ENCODE measurements around the gene E2F7.

The E2F7 gene

GRCh38 chr12:77070382-77070781 lies 5.0 kb upstream of the E2F7 start:
- no peak for DNase-seq (ENCODE audit: low read depth in 2 of 2, low spot score in 1 of 2)

DNA sequence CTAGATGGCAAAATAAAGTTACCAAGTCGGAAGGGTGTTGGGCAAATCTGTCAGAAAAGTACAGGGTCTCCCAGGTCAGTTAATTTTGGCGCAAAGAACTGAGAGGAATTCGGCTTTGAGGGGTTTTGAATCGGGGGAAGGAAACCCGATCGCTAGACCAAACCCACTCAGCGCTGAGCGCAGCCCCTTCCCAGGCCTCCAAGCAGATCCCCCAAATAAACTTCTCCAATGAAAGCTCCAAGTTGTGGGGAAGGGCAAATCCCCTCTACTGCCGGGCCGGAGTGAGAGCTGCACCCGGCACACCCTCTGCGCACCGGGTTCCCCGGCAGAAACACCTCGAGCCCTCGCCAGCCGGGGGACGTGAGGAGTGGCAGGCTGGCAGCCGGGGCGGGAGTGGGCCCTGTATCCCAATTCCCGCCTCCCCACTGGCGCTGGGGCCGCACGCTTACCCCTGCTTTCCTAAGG lies 441 bp downstream of the E2F7 start:
- DNase-seq (ENCODE audit: low read depth in 2 of 2, low spot score in 1 of 2): no peak

- DNase-seq (ENCODE audit: low read depth in 2 of 2, low spot score in 1 of 2): no peak
These were observed 2.4 kb downstream of the E2F7 start for GRCh38 chr12:77062846-77063461.

GRCh38 chr12:77062396-77062795 lies 3.0 kb downstream of the E2F7 start:
- no peak for DNase-seq (ENCODE audit: low read depth in 2 of 2, low spot score in 1 of 2)

- DNase-seq (ENCODE audit: low read depth in 2 of 2, low spot score in 1 of 2): no peak
These were observed 4.5 kb downstream of the E2F7 start for GRCh38 chr12:77060883-77061240.

DNA sequence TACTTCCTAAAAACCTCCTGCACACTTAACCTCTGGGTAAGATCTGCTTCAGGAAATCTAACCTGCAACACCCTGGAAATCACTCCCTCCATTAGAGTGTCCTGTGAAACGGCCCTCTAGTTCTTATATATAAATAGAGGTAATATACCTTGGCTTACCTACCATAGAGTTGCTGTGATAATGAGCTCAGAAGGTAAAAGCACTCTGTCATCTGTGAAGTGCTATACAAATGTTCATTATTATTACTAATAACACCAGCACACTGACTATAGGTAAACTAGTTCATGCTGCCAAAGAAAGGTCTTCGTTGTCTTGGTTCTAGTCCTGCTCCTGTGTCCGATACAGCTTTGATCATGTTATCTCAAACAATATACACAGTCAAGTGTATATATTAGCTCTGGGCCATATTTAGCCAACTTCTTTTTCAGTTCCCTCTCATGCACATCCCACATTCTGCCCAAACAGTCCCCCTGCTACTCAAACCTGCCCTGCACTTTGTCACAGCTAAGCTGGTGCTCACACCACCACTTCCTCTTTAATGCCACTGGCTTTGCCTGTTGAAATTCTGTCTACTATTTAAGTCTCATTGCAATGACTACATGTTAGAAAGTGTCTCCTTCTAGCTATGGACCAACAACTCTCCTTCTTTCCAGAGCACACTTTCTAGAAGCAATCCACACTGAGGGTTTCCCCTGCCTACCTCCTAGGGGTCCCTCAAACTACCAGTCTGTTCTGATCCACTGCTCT lies 5.1 kb downstream of the E2F7 start:
- DNase-seq (ENCODE audit: low read depth in 2 of 2, low spot score in 1 of 2): no peak

DNA sequence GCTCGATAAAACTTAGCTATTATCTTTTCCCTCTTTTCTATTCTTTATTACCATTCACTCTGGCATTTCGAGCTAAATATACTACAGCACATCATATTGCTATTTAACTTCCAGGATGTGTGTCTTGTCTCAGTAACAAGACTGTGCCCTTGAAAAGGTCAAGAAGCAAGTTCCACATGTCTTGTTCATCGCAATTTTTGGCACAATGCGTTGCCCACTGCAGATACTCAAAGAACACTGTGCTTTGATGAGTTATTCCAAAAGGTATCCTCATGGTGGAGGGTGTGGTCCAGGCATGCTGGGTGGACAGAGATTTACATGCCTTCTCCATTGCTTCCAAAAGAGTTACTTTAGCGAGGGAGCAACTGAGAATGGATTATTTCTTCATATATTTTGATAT lies 6.6 kb downstream of the E2F7 start:
- no peak for DNase-seq (ENCODE audit: low read depth in 2 of 2, low spot score in 1 of 2)

DNA sequence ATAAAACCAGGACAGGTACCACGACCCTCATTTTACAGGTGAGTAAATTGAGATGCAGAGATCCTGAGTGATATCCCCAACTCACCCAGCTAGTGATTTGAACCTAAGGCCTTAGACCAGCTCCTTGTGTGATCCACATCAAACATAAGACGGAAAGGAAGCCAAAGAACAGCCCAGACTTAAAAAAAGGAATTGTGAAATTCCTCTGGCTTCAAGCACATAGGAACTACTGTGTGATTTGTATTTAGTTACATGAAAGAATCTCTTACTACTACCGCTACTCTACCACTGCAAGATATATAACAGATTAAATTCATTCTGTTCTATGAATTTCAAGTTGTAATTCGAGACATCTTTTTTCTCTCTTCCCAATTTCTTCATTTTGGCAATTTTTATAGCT lies 10.5 kb downstream of the E2F7 start:
- no peak for DNase-seq (ENCODE audit: low read depth in 2 of 2, low spot score in 1 of 2)

DNA sequence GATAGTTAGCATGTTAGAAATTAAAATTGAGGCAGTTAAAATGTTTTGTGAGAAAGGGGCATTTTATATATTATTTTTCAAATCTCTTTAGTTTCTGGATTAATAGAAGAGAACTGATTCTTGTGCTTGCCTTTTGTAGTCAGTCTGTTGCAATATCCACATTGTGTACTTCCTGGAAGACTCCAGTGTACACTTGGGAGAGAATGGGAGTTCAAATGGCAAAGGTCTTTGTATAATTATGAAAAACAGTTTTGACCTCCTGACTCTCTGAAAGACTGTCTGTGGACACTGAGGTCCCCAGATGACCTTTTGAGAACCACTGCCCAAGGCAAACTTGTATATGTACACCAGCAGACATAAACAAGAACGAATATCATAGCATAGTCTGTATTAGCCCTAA lies 12.1 kb downstream of the E2F7 start:
- DNase-seq (ENCODE audit: low read depth in 2 of 2, low spot score in 1 of 2): no peak

- no peak for DNase-seq (ENCODE audit: low read depth in 2 of 2, low spot score in 1 of 2)
These were observed 15.5 kb downstream of the E2F7 start for GRCh38 chr12:77049767-77050353.

DNA sequence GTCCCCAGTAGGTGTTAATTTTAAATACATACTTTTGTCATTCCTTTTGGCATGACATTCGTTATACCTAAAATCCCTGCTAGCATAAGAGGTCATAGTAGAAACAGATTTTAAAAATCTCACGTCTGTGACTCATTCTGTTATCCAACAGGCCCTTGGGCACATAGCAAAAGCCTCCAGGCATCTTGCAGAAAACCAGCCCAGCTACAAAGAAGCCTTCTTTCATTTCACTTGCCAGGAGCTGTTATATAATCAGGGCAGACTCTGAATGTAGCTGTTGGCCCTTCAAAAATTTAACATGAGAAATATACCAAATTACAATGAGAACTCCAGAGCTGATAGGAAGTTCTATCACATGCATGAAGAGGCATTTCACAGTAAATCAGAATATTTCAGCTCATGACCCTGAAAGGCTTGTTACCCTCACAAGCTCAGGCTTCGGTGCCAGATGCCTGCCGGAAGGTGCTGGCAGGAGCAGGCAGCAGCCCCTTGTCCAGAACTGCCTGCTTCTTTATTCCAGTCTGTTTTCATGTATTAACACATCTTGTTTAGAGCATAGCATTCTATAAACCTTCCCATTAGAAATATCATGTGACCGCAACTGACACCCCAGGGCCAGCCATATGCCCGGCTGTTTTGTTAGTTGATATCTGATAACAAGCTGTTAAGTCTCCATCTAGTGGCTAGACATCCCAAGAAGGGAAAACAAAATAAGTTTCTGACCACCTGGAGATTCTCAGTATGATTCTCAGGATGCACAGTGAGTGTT lies 17.8 kb downstream of the E2F7 start:
- no peak for DNase-seq (ENCODE audit: low read depth in 2 of 2, low spot score in 1 of 2)

GRCh38 chr12:77046468-77046867 lies 18.9 kb downstream of the E2F7 start:
- DNase-seq (ENCODE audit: low read depth in 2 of 2, low spot score in 1 of 2): no peak

- DNase-seq (ENCODE audit: low read depth in 2 of 2, low spot score in 1 of 2): no peak
These were observed 20.2 kb downstream of the E2F7 start for GRCh38 chr12:77045183-77045582.

- DNase-seq (ENCODE audit: low read depth in 2 of 2, low spot score in 1 of 2): no peak
These were observed 20.6 kb downstream of the E2F7 start for GRCh38 chr12:77044721-77045120.

DNA sequence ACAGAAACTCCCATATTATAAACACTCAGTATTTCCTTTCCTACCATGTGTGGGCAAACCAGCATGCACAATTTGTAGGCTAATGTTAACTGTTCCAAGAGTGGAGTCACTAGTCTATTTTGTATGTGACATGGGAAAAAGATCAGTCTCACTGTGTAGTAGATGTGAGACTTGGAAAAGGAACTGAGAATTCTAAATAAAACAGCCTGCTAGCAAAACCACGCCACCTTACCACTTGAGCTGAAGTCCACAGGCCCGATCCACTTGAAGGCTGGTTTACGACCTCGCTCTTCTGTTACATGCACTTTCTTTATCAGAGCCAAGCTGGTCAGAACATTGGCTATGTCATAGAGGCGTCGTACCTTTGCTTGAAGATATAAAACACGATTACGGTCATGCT lies 22.5 kb downstream of the E2F7 start:
- DNase-seq (ENCODE audit: low read depth in 2 of 2, low spot score in 1 of 2): no peak

GRCh38 chr12:77040231-77040630 lies 25.1 kb downstream of the E2F7 start:
- no peak for DNase-seq (ENCODE audit: low read depth in 2 of 2, low spot score in 1 of 2)

GRCh38 chr12:77035226-77035625 lies 30.1 kb downstream of the E2F7 start:
- DNase-seq (ENCODE audit: low read depth in 2 of 2, low spot score in 1 of 2): no peak

- DNase-seq (ENCODE audit: low read depth in 2 of 2, low spot score in 1 of 2): no peak
These were observed 31.5 kb downstream of the E2F7 start for GRCh38 chr12:77033658-77034536.

GRCh38 chr12:77032406-77032805 lies 33.0 kb downstream of the E2F7 start:
- no peak for DNase-seq (ENCODE audit: low read depth in 2 of 2, low spot score in 1 of 2)

DNA sequence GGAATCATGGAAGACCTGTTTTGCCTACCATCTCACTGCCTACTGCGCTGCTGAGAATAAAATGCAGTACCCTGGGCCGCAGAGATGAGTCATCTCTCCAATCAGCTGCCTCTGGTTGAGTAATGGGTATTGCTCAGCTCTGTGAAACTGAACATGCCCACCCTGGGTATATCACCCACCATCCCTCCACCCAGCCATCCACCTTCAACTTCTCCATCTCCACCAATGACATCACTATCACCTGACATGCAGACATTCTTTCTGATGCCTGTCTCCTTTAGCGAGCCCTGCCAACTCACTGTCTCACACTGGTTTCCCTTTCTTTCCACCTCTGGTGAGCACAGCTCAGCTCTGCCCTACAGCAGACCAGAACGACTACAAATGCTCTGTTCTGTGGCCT lies 33.6 kb downstream of the E2F7 start:
- no peak for DNase-seq (ENCODE audit: low read depth in 2 of 2, low spot score in 1 of 2)

GRCh38 chr12:77025782-77026314 lies 39.5 kb downstream of the E2F7 start:
- no peak for DNase-seq (ENCODE audit: low read depth in 2 of 2, low spot score in 1 of 2)

Measured in stimulated activated CD8-positive, alpha-beta memory T cell treated with anti-CD3 and anti-CD28 coated beads, Interleukin-4, amount 100 ng/mL, for 4 hours (primary cell).